OCI-LY3 (cell line): Measurements from ENCODE around the gene EMILIN1.

Experiments used
- H2AFZ ChIP-seq: fragments of 200-600, 300-600 bp; shearing (Covaris generic); 2 replicates; pipeline ENCODE4 v1.6.0; 2014; ENCODE audit warnings: antibody characterized with exemption, low read depth, low read length
- H3K27ac ChIP-seq: fragments of 200-600, 300-600 bp; sonication (generic); 2 replicates; pipeline ENCODE4 v1.5.1; 2014; ENCODE audit warnings: mild to moderate bottlenecking, low read length, moderate library complexity, mixed read lengths
- H3K27me3 ChIP-seq: fragments of 200-600, 300-600 bp; sonication (generic); 2 replicates; pipeline ENCODE4 v1.6.1; 2014; ENCODE audit warnings: low read depth, low read length, mixed read lengths
- H3K36me3 ChIP-seq: fragments of 200-600, 300-600 bp; sonication (generic); replicated peaks from 2 replicates; pipeline ENCODE3; 2014; ENCODE audit warnings: low read depth, low read length, mixed read lengths
- H3K4me1 ChIP-seq: fragments of 300-600, 200-600 bp; sonication (generic); 2 replicates; pipeline ENCODE4 v1.6.1; 2014; ENCODE audit warnings: low read length, mixed read lengths
- H3K4me2 ChIP-seq: fragments of 200-600, 300-600 bp; sonication (generic); 2 replicates; pipeline ENCODE4 v1.6.1; 2014; ENCODE audit warnings: low read length, mixed read lengths
- H3K4me3 ChIP-seq: fragments of 300-600, 200-600 bp; sonication (generic); 2 replicates; pipeline ENCODE4 v1.5.1; 2014; ENCODE audit warnings: antibody characterized with exemption, mild to moderate bottlenecking, low read length, moderate library complexity
- H3K79me2 ChIP-seq: fragments of 300-600, 200-600 bp; shearing (Covaris generic); 2 replicates; pipeline ENCODE4 v1.6.1; 2014; ENCODE audit warnings: mild to moderate bottlenecking, low read length, mixed read lengths
- H3K9ac ChIP-seq: fragments of 300-600, 200-600 bp; shearing (Covaris generic); 2 replicates; pipeline ENCODE4 v1.6.0; 2014; ENCODE audit warnings: mild to moderate bottlenecking, low read length, moderate library complexity
- H3K9me3 ChIP-seq: fragments of 200-600, 300-600 bp; shearing (Covaris generic); 2 replicates; pipeline ENCODE4 v1.6.1; 2014; ENCODE audit warnings: low read length, mixed read lengths; ENCODE audit not compliant: insufficient read depth
- H4K20me1 ChIP-seq: fragments of 200-600, 300-600 bp; sonication (generic); 2 replicates; pipeline ENCODE4 v1.6.1; 2016; ENCODE audit warnings: low read length, mixed read lengths; ENCODE audit not compliant: insufficient read depth
- CTCF ChIP-seq: fragments of 200-600, 300-600 bp; sonication (generic); IDR thresholded peaks from 2 replicates; pipeline ENCODE4 v1.5.1; 2014; ENCODE audit warnings: antibody characterized with exemption, low read length, low read depth
- EZH2phosphoT487 ChIP-seq: fragments of 200-600 bp; shearing (Covaris generic); IDR thresholded peaks from 2 replicates; pipeline ENCODE4 v1.6.1; 2018; ENCODE audit warnings: antibody characterized with exemption, mixed run types, low read depth

The EMILIN1 gene

GRCh38 chr2:27060323-27060722 is 18.1 kb upstream of the EMILIN1 start:
- H3K4me1 ChIP-seq: no peaks in the 10 kb centered on the region
- no peaks in the 10 kb centered on the region for H3K27me3 ChIP-seq
- no peaks in the 10 kb centered on the region for H3K9me3 ChIP-seq
- H3K27ac ChIP-seq: no peak overlapping the region
- H2AFZ ChIP-seq: no peak overlapping the region
- no peak overlapping the region for H3K9ac ChIP-seq
- H3K36me3 ChIP-seq: peaks cover 25% of the 10 kb centered on the region
- H3K4me3 ChIP-seq: no peak overlapping the region
- H3K4me2 ChIP-seq: no peak overlapping the region
- no peaks in the 10 kb centered on the region for H3K79me2 ChIP-seq
- TF ChIP-seq EZH2phosphoT487 (no peak), CTCF (no peak)
- no peaks in the 10 kb centered on the region for H4K20me1 ChIP-seq

- Histone ChIP-seq H3K9me3 (no peaks in the 10 kb centered on the region), H3K4me3 (no peak overlapping the region), H3K36me3 (peaks cover 40% of the 10 kb centered on the region), H3K4me1 (peaks cover 2% of the 10 kb centered on the region), H3K9ac (no peak overlapping the region), H3K27me3 (no peaks in the 10 kb centered on the region), H3K27ac (no peak overlapping the region), H3K79me2 (peaks cover 18% of the 10 kb centered on the region), H3K4me2 (no peak overlapping the region), H4K20me1 (no peaks in the 10 kb centered on the region), H2AFZ (no peak overlapping the region)
- TF ChIP-seq CTCF: no peak
- TF ChIP-seq EZH2phosphoT487: no peak
Observed at GRCh38 chr2:27065128-27065527, 13.3 kb upstream of the EMILIN1 start.

GRCh38 chr2:27067385-27067784 is 11.0 kb upstream of the EMILIN1 start:
- Histone ChIP-seq H4K20me1 (no peaks in the 10 kb centered on the region), H3K9ac (no peak overlapping the region), H2AFZ (no peak overlapping the region), H3K9me3 (no peaks in the 10 kb centered on the region), H3K4me2 (no peak overlapping the region), H3K36me3 (peaks cover 42% of the 10 kb centered on the region), H3K4me3 (no peak overlapping the region), H3K27ac (no peak overlapping the region), H3K27me3 (no peaks in the 10 kb centered on the region), H3K4me1 (peaks cover 12% of the 10 kb centered on the region), H3K79me2 (peaks cover 31% of the 10 kb centered on the region)
- TF ChIP-seq CTCF (no peak), EZH2phosphoT487 (no peak)

- H3K27me3 ChIP-seq: no peaks in the 10 kb centered on the region
- H3K4me3 ChIP-seq: no peak overlapping the region
- H4K20me1 ChIP-seq: no peaks in the 10 kb centered on the region
Observed at GRCh38 chr2:27069436-27069835, 9.0 kb upstream of the EMILIN1 start.

More at GRCh38 chr2:27069436-27069835, 9.0 kb upstream of the EMILIN1 start:
- H3K9me3 ChIP-seq: no peaks in the 10 kb centered on the region
- H3K4me2 ChIP-seq: no peak overlapping the region
- peaks cover 18% of the 10 kb centered on the region for H3K4me1 ChIP-seq
- H2AFZ ChIP-seq: no peak overlapping the region
- TF ChIP-seq CTCF (no peak), EZH2phosphoT487 (no peak)
- peaks cover 31% of the 10 kb centered on the region for H3K79me2 ChIP-seq
- no peak overlapping the region for H3K9ac ChIP-seq
- peaks cover 37% of the 10 kb centered on the region for H3K36me3 ChIP-seq
- no peak overlapping the region for H3K27ac ChIP-seq
